Endometrium (tissue), 2 donors: ENCODE results near the gene SMTN.
"Not testable (repeated sequence)": the region's sequence is repeated elsewhere in the genome, so short reads cannot be mapped to it uniquely, and the experiment has no call there.

Source experiments
- FAIRE-seq: peaks from 2 replicates; lab custom pipeline; 2012; peaks lifted over from hg19 to GRCh38; lab: Jason Lieb, UNC
- donor health status: control.
- donor health status: control.

Gene SMTN

GRCh38 chr22:31090217-31091085, 9.3 kb downstream of the SMTN start:
- FAIRE-seq, result no peak

DNA sequence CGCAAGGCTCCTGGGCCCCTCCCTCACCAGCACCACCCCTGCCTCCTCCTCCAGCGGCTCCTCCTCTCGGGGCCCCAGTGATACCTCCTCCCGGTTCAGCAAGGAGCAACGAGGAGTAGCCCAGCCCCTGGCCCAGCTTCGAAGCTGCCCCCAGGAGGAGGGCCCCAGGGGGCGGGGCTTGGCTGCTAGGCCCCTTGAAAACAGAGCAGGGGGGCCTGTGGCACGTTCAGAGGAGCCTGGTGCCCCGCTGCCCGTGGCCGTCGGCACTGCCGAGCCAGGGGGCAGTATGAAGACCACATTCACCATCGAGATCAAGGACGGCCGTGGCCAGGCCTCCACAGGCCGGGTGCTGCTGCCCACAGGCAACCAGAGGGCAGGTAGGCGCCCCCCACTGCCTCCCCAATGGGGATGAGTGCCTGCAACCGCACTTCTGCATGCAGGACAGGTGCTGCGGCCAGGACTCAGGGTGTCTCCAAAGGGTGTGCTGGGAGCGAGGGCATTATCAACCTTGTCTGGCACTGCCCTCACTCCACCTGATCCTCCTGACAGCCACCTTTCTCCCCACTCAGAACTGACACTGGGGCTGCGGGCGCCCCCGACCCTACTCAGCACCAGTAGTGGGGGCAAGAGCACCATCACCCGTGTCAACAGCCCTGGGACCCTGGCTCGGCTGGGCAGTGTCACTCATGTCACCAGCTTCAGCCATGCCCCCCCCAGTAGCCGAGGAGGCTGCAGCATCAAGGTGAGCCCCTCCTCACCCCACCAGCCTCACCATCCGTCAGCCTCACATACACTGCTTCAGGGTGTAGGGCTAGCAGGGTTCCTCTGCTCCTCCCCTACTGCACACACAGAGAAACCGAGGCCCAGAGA, 10.2 kb downstream of the SMTN start:
- no peak for FAIRE-seq

DNA sequence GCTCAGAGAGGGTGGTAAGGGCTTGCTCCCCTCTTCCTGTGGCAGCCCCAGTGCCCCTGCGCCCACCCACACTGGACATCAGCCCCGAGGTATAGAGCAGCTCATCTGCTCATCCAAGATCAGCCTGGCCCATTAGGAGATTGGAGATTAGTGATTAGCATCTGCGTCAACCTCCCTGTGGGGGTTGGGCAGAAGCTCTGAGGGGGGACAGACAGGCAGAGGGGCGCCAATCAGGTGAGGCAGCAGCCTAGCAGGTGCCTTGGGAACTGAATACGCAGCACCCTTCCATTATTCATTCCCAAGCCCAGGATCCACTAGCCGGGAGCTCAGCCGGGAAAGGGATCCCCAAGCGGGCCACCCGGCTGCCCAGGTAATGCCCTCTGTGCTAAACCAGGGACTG, 11.0 kb downstream of the SMTN start:
- no peak for FAIRE-seq

DNA sequence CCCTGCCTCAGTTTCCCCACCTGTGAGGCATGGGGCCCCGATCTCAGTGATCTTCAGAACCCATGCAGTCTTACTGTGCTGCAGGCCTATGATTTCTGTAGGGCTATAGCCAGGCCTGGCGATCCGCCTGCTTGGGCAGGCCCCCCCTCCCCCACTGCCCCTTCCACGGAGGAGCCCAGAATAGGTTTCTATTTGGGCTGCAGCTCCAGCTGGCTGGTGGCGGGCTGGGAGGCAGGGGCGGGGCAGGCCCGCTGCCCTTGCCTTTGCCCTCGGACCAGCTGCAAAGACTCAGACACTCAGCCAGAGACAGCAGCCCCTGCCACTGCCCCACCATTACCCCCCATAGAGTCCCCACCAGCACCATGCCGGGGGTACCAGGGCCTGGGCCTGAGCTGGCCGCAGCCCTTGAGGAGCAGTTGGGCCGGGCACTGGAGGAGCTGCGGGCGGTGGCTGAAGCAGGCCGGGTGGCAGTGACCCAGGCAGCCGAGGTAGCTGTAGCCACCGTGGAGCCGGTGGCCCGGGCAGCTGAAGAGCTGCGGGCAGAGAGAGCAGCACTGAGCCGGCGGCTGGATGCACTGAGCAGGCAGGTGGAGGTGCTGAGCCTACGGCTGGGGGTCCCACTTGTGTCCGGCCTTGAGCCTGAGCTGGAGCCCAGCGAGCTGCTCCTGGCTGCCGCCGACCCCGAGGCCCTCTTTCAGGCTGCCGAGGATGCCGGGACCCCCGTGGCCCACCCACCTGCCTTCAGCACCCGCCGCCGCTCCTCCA, 12.2 kb downstream of the SMTN start:
- no peak for FAIRE-seq

- FAIRE-seq, result no peak
Observed at GRCh38 chr22:31094021-31094551, 13.0 kb downstream of the SMTN start.

GRCh38 chr22:31094741-31095140, 13.6 kb downstream of the SMTN start:
- no peak for FAIRE-seq

- no peak for FAIRE-seq
Observed at GRCh38 chr22:31095637-31096249, 14.6 kb downstream of the SMTN start.

DNA sequence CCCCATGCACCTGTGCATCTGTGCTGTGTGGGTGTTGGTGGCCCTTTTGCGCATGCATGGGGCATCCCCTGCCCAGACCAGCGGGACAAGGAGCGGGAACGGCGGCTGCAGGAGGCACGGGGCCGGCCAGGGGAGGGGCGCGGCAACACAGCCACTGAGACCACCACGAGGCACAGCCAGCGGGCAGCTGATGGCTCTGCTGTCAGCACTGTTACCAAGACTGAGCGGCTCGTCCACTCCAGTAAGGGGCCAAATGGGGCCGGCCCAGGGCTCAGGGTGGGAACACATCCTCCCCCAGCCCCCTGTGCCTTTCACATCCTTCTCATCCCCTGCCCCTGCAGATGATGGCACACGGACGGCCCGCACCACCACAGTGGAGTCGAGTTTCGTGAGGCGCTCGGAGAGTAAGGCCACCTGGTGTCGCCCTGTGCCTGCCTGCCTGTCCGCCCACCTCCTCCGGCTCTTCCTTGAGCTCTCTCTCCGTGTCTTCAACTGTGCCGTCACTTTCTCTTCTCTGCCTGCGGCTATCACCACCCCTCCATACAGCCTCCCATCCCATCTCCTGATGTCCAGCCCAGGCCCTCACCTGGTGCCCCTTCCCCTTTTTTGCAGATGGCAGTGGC, 15.7 kb downstream of the SMTN start:
- no peak for FAIRE-seq

DNA sequence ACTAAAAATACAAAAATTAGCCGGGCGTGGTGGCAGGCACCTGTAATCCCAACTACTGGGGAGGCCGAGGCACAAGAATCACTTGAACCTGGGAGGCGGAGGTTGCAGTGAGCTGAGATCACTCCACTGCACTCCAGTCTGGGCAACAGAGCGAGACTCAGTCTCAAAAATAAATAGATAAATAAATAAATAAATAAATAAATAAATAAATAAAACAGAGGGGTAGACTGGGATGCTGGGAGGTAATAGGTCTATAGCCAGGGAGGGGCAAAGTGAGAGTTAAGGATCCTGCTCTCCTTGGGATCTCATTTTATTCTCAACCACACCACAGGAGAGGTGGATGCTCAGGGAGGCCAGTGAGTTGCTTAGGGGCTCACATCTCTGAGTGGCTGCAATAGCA, 16.4 kb downstream of the SMTN start:
- not testable (repeated sequence) for FAIRE-seq

DNA sequence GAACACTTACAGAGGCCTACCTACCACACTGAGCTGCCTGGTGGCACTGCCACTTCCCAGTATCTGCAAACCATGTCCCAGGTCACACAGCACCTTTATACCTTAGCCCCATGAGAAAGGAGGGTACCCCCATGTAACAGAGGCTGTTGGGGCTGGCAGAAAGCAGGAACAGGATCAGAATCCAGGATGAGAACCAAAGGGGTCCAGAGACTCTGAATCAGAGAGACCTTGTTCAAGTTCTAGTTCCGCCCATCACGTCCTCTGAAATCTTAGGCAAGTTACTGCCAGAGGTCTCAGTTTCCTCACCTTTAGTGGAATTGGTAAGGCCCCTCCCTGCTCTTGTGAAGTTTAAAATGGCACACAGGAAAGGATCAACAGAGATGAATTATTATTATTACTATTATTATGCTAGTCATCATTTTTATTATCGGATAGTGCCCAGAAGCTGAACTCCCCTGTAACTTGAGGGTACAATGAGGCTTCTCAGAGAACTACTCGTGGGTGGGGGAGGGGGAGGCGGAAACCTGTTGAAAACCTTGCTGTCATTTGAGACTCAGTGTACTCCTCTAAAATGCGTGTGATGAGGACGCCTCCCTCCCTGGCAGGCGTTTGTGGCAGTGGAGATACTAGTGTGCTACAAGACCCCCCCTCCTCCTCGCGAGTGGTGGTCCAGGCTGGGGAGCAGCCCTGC, 17.0 kb downstream of the SMTN start:
- no peak for FAIRE-seq

- no peak for FAIRE-seq
Observed at GRCh38 chr22:31098632-31099110, 17.6 kb downstream of the SMTN start.

DNA sequence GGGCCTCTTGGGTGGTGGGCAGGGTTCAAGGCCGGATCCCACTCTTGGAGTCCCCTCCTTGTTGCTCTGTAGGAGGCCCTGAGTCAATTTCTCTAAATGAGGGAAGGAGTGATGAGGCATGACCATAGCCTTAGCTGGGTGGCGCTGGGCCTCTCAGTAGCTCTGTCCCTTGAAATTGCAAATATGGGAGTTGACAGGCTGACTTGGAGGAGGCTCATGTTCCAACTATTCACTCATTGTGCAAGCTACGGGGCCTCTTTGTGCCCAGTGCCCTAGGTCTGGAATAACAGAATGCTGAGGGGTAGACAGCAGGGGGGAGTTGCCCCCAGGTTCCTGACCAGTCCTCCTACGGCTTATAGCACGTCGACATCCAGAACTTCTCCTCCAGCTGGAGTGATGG, 18.3 kb downstream of the SMTN start:
- no peak for FAIRE-seq

GRCh38 chr22:31099841-31100761, 19.0 kb downstream of the SMTN start:
- no peak for FAIRE-seq

DNA sequence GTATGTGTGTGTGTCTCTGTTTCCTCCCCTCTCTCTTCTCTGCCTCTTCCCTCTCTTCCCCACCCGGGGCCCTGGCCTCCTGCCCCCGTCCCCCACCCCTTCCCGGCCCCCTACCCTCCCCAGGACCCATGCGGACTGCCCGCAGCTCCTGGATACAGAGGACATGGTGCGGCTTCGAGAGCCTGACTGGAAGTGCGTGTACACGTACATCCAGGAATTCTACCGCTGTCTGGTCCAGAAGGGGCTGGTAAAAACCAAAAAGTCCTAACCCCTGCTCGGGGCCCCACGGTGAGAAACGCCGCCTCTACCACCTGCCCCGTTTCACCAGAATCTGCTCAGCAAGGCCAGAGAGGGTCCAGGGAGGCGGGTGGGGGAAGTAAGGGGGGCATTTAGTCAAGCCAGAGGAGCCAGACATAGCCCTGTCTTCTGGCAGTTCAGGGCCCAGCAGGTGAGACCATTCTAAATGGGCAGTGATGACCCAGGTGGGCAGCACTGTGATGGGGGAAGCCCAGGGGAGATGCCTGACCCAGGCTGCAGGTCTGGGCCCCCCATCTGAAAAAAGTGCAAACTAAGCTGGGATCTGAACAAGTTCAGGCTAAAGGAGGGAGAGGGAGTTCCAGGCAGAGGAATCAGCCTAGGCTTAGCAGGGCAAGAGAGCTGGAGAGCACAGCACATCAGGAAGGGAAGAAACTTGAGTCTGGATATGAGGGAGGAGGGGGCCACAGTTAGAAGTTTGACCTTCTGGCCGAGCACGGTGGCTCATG, 19.8 kb downstream of the SMTN start:
- FAIRE-seq, result no peak

DNA sequence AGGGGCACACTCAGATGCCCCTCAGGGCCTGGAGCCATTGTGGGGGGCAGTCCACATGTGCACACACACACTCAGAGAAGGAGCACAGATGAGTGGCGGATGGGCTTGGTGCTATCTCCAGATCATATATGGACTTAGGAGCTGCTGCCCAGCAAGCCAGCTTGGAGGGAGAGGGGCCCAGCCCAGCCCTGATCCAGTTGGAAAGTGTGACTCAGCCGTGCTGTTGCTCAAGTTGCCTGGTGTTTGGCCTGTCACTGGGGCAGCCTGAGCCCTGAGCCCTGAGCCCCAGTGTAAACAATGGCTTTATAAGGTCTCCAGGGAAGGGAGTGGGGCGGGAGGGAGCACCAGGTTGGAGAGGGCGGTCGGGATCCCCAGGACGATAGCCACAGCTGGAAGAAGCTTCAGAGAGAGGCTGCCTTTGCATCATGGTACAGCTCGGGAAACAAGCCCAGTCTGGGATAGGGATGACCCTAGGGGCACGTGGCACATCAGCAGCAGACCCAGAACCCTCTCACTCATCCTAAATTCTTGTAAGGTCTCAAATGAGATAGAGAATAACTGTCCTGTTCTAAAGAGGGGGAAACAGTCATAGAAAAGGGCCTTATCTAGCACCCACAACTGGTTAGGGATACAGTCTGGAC, 21.4 kb downstream of the SMTN start:
- no peak for FAIRE-seq

DNA sequence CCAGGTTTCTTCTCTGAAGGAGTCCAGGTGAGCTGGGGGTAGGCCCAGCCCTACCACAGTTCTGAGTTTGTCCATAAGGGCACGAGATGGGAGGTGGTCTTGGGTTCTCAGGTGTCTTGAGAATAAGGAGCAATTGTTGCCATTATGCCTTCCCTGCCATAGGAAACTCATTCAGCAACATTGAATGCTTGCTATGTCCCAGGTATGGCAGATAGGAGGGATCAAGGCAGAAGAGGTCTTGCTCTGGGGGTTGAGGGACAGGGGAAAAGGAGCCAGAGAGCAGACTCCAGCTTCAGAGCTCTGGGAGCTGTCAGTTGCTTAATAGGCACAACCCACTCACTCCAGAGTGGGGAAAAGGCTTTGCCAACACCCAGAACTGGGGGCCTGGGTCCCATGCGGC, 22.0 kb downstream of the SMTN start:
- FAIRE-seq, result no peak

- no peak for FAIRE-seq
Observed at GRCh38 chr22:31103899-31104694, 23.0 kb downstream of the SMTN start.
